Measurements from ENCODE around the gene RUSF1. TPM values are rescaled to one million over a fixed set of nuclear protein-coding genes. Genes with fewer than 3 reads are reported as not detected.

Gene RUSF1
- total and polyA plus RNA-seq, 2 experiments from 2014 or later: 34.6 to 74.0 TPM

- Histone ChIP-seq H3K9me2 (ENCODE audit: insufficient read depth) (no peaks in the 10 kb centered on the region), H2AFZ (no peak overlapping the region), H3K27ac (no peak overlapping the region), H3K4me3 (no peak overlapping the region), H3K9me3 (ENCODE audit: low read depth) (no peaks in the 10 kb centered on the region), H3K36me3 (ENCODE audit: low read depth) (no peaks in the 10 kb centered on the region; the same call in 1 of the 2 replicates), H3K27me3 (replicated peaks; ENCODE audit: insufficient read depth) (no peaks in the 10 kb centered on the region), H4K20me1 (ENCODE audit: insufficient read depth) (no peaks in the 10 kb centered on the region), H3K9ac (no peak overlapping the region), H3F3A (ENCODE audit: insufficient read depth) (peaks cover 8% of the 10 kb centered on the region; the same call in 1 of the 2 replicates), H3K4me2 (ENCODE audit: unreplicated experiment) (no peak overlapping the region), H3K4me1 (ENCODE audit: insufficient read depth) (peaks cover 7% of the 10 kb centered on the region; the same call in 1 of the 2 replicates), H3K79me2 (ENCODE audit: insufficient read depth) (peaks cover 16% of the 10 kb centered on the region)
- in situ Hi-C loops (cut with MboI): no loop called here
- 66 to 85% methylated on average over 3 of the region's 3 CpGs for WGBS, 2 experiments (ENCODE audit: low coverage in 1 of 2, low lambda C conversion rate in 2 of 2, missing lambda C conversion rate in 2 of 2)
- TF ChIP-seq EZH2phosphoT487 (IDR thresholded peaks at IDR 0.05; ENCODE audit: insufficient read depth, low read depth): no peak
- TF ChIP-seq EZH2 (IDR thresholded peaks at IDR 0.05; ENCODE audit: insufficient read depth, poor library complexity, severe bottlenecking): no peak
- DNase-seq: no peak
Observed at GRCh38 chr16:31501226-31501965, 6.8 kb downstream of the RUSF1 start.

GRCh38 chr16:31499928-31500327, 8.3 kb downstream of the RUSF1 start:
- H3K4me1 ChIP-seq (ENCODE audit: insufficient read depth): peaks cover 5% of the 10 kb centered on the region; the same call in 1 of the 2 replicates
- no peak overlapping the region for H3K4me2 ChIP-seq (ENCODE audit: unreplicated experiment)
- H2AFZ ChIP-seq: no peak overlapping the region
- H3K79me2 ChIP-seq (ENCODE audit: insufficient read depth): peaks cover 9% of the 10 kb centered on the region; the same call in 1 of the 2 replicates
- TF ChIP-seq EZH2phosphoT487 (IDR thresholded peaks at IDR 0.05; ENCODE audit: insufficient read depth, low read depth) (no peak), EZH2 (IDR thresholded peaks at IDR 0.05; ENCODE audit: insufficient read depth, poor library complexity, severe bottlenecking) (no peak)
- WGBS, 2 experiments (ENCODE audit: low coverage in 1 of 2, low lambda C conversion rate in 2 of 2, missing lambda C conversion rate in 2 of 2): 94 to 96% methylated on average over 8 of the region's 8 CpGs
- DNase-seq: no peak
- in situ Hi-C loops (cut with MboI): no loop called here
- no peak overlapping the region for H3K9ac ChIP-seq
- H4K20me1 ChIP-seq (ENCODE audit: insufficient read depth): no peaks in the 10 kb centered on the region
- no peaks in the 10 kb centered on the region for H3K27me3 ChIP-seq (replicated peaks; ENCODE audit: insufficient read depth)
- H3K27ac ChIP-seq: no peak overlapping the region
- H3K36me3 ChIP-seq (ENCODE audit: low read depth): no peaks in the 10 kb centered on the region; the same call in 1 of the 2 replicates
- H3K9me2 ChIP-seq (ENCODE audit: insufficient read depth): no peaks in the 10 kb centered on the region
- H3F3A ChIP-seq (ENCODE audit: insufficient read depth): peaks cover 8% of the 10 kb centered on the region; the same call in 1 of the 2 replicates
- H3K9me3 ChIP-seq (ENCODE audit: low read depth): no peaks in the 10 kb centered on the region
- H3K4me3 ChIP-seq: no peak overlapping the region

- peaks cover 9% of the 10 kb centered on the region; the same call in 1 of the 2 replicates for H3K79me2 ChIP-seq (ENCODE audit: insufficient read depth)
- DNase-seq: no peak
- in situ Hi-C loops (cut with MboI): no loop called here
- no peaks in the 10 kb centered on the region for H4K20me1 ChIP-seq (ENCODE audit: insufficient read depth)
- peaks cover 5% of the 10 kb centered on the region; the same call in 1 of the 2 replicates for H3K4me1 ChIP-seq (ENCODE audit: insufficient read depth)
- H3K36me3 ChIP-seq (ENCODE audit: low read depth): no peaks in the 10 kb centered on the region; the same call in 1 of the 2 replicates
- H3K9ac ChIP-seq: no peak overlapping the region
- H3K9me3 ChIP-seq (ENCODE audit: low read depth): no peaks in the 10 kb centered on the region
- peaks cover 8% of the 10 kb centered on the region; the same call in 1 of the 2 replicates for H3F3A ChIP-seq (ENCODE audit: insufficient read depth)
- no peak overlapping the region for H3K27ac ChIP-seq
- no peak overlapping the region for H3K4me3 ChIP-seq
- H3K9me2 ChIP-seq (ENCODE audit: insufficient read depth): no peaks in the 10 kb centered on the region
- no peak overlapping the region for H2AFZ ChIP-seq
- TF ChIP-seq EZH2phosphoT487 (IDR thresholded peaks at IDR 0.05; ENCODE audit: insufficient read depth, low read depth) (no peak), EZH2 (IDR thresholded peaks at IDR 0.05; ENCODE audit: insufficient read depth, poor library complexity, severe bottlenecking) (no peak)
- 97 to 99% methylated on average over 8 of the region's 8 CpGs for WGBS, 2 experiments (ENCODE audit: low coverage in 1 of 2, low lambda C conversion rate in 2 of 2, missing lambda C conversion rate in 2 of 2)
- H3K27me3 ChIP-seq (replicated peaks; ENCODE audit: insufficient read depth): no peaks in the 10 kb centered on the region
- no peak overlapping the region for H3K4me2 ChIP-seq (ENCODE audit: unreplicated experiment)
Observed at GRCh38 chr16:31498493-31498892, 9.7 kb downstream of the RUSF1 start.

- Histone ChIP-seq H3K79me2 (ENCODE audit: insufficient read depth) (peaks cover 8% of the 10 kb centered on the region; the same call in 1 of the 2 replicates), H3K9me3 (ENCODE audit: low read depth) (no peaks in the 10 kb centered on the region), H3K9ac (no peak overlapping the region), H3K4me3 (no peak overlapping the region), H4K20me1 (ENCODE audit: insufficient read depth) (no peaks in the 10 kb centered on the region), H3K36me3 (ENCODE audit: low read depth) (no peaks in the 10 kb centered on the region; the same call in 1 of the 2 replicates), H3K27me3 (replicated peaks; ENCODE audit: insufficient read depth) (no peaks in the 10 kb centered on the region), H3F3A (ENCODE audit: insufficient read depth) (no peaks in the 10 kb centered on the region; the same call in 1 of the 2 replicates), H3K27ac (no peak overlapping the region), H3K9me2 (ENCODE audit: insufficient read depth) (no peaks in the 10 kb centered on the region), H2AFZ (no peak overlapping the region), H3K4me1 (ENCODE audit: insufficient read depth) (no peaks in the 10 kb centered on the region), H3K4me2 (ENCODE audit: unreplicated experiment) (no peak overlapping the region)
- WGBS, 2 experiments (ENCODE audit: low coverage in 1 of 2, low lambda C conversion rate in 2 of 2, missing lambda C conversion rate in 2 of 2): 81 to 82% methylated on average over 8 to 10 of the region's 10 CpGs
- no peak for DNase-seq
- no peak for TF ChIP-seq EZH2phosphoT487 (IDR thresholded peaks at IDR 0.05; ENCODE audit: insufficient read depth, low read depth)
- no peak for TF ChIP-seq EZH2 (IDR thresholded peaks at IDR 0.05; ENCODE audit: insufficient read depth, poor library complexity, severe bottlenecking)
- in situ Hi-C loops (cut with MboI): no loop called here
Observed at GRCh38 chr16:31496670-31497069, 11.5 kb downstream of the RUSF1 start.
